Measurements from ENCODE around the gene CGRRF1. TPM values are rescaled to one million over a fixed set of nuclear protein-coding genes. Genes with fewer than 3 reads are reported as not detected.
A peak's percentile ranks its signal among the peaks of the same experiment; 100 is the strongest.

Gene CGRRF1, protein sequence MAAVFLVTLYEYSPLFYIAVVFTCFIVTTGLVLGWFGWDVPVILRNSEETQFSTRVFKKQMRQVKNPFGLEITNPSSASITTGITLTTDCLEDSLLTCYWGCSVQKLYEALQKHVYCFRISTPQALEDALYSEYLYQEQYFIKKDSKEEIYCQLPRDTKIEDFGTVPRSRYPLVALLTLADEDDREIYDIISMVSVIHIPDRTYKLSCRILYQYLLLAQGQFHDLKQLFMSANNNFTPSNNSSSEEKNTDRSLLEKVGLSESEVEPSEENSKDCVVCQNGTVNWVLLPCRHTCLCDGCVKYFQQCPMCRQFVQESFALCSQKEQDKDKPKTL
- total RNA-seq = 10 to 100 TPM; 29.4 to 31.4 TPM
- 79.6 TPM for polyA plus RNA-seq (ENCODE audit: insufficient read depth, low read depth, low replicate concordance)
- long read RNA-seq, donor 1, transcript CGRRF1-201 (6 exons, 2,057 nt) = major isoform, 9 of 11 reads
- long read RNA-seq, donor 1, partial matches to known transcripts = 0 of 11 reads
- long read RNA-seq, donor 1, other reads (novel, unspliced or antisense) = 0 of 11 reads
- long read RNA-seq, donor 2, transcript CGRRF1-201 (6 exons, 2,057 nt) = major isoform, 9 of 10 reads
- long read RNA-seq, donor 2, partial matches to known transcripts = 0 of 10 reads
- long read RNA-seq, donor 2, other reads (novel, unspliced or antisense) = 0 of 10 reads

DNA sequence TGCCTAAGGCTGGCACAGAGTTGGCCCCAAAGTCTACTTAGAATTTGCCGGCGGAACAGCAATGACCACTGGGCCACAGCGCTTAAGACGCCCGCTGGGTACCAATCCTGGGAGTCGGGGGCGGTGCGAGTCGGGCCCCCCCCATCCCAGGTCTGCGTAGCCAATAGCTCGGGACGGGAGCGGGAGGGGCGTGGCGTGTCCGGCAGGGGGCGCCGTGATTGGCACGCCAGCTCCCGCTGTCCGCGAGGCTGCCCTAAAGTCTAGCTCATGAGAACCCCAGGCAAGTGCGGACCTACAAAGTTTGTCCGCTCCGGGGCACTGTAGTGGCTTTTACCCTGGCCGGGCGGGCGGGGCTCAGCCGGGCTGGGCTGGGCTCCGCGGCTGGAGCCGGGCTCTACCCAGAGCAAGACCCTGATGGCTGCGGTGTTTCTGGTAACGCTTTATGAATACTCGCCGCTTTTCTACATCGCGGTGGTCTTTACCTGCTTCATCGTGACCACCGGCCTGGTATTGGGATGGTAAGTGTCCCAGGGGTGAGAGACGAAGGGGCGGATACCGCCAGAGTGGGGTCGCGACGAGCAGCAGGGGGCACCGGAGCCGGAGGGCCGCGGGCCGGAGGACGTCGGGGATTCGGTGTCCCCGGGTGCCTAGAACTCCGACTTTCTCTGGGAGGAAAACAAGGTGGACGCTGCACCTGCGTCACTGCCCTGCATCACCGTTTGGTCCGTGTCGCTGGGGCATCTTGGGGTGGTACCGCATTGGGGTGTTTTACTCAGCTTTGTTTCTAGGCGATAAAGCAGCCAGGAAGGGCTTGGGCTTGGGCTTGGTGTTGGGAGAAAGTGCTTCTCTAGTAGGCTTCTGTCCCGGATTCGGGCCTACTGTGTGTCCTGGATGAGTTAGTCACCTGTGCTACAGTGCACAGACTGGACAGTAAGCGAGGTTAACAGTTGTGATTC is at the start of gene CGRRF1:
Gene CGRRF1, plus strand, starts transcription at position 361 of the 956 bp plus-strand sequence. Its CDS starts 54 bp downstream, at position 415.
- H3K27ac ChIP-seq = peak within 1 kb of the TSS; percentile 87 to 91
- 1 to 2% methylated on average over 21 to 53 of the region's 66 CpGs for WGBS, 2 donors
- peak within 1 kb of the TSS; percentile 97 to 98 for H3K4me3 ChIP-seq
- intact Hi-C loops (cut with DNase I; ENCODE audit: low total_unique reads) = no loop called here
- H3K27me3 ChIP-seq = no peaks in the 10 kb centered on the region
- no peaks in the 10 kb centered on the region for H3K9me3 ChIP-seq
- DNase-seq = peak; percentile 99
- TF ChIP-seq, protein P1, sequence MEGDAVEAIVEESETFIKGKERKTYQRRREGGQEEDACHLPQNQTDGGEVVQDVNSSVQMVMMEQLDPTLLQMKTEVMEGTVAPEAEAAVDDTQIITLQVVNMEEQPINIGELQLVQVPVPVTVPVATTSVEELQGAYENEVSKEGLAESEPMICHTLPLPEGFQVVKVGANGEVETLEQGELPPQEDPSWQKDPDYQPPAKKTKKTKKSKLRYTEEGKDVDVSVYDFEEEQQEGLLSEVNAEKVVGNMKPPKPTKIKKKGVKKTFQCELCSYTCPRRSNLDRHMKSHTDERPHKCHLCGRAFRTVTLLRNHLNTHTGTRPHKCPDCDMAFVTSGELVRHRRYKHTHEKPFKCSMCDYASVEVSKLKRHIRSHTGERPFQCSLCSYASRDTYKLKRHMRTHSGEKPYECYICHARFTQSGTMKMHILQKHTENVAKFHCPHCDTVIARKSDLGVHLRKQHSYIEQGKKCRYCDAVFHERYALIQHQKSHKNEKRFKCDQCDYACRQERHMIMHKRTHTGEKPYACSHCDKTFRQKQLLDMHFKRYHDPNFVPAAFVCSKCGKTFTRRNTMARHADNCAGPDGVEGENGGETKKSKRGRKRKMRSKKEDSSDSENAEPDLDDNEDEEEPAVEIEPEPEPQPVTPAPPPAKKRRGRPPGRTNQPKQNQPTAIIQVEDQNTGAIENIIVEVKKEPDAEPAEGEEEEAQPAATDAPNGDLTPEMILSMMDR (IDR thresholded peaks at IDR 0.05) = peak; percentile 72 to 93 (median 92)
- no peak for TF ChIP-seq POLR2A (IDR thresholded peaks at IDR 0.05)
- H3K36me3 ChIP-seq (ENCODE audit: low read depth, missing control alignments) = no peaks in the 10 kb centered on the region
- peaks cover 18% of the 10 kb centered on the region for H3K4me1 ChIP-seq

DNA sequence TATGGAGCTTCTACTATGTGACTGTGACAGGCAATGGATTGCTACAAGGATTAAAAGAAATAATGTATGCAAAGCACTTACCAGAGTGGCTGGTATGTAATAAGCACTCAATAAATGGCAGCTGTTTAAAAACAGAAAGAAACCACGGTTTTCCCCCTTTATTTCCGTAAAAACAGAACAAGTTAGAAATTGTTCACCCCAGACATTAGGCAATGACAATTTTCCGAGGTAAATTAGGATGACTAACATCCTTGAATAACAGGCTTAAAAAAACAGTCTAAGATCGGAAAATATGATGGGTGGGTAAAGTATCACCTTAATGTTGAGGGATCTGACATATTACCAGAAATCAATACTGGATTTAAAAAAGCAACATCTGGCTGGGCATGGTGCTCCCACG is 47.7 kb upstream of the CGRRF1 start:
- Histone ChIP-seq H3K36me3 (ENCODE audit: low read depth, missing control alignments) (no peaks in the 10 kb centered on the region), H3K4me1 (no peaks in the 10 kb centered on the region), H3K4me3 (no peak overlapping the region), H3K27me3 (no peaks in the 10 kb centered on the region), H3K9me3 (no peaks in the 10 kb centered on the region), H3K27ac (no peak overlapping the region)
- no peak for TF ChIP-seq POLR2A (IDR thresholded peaks at IDR 0.05)
- TF ChIP-seq, protein P1 (IDR thresholded peaks at IDR 0.05) = no peak
- no peak for DNase-seq
- intact Hi-C loops (cut with DNase I; ENCODE audit: low total_unique reads) = no loop called here
- 81 to 88% methylated on average over 5 of the region's 5 CpGs for WGBS, 2 donors

DNA sequence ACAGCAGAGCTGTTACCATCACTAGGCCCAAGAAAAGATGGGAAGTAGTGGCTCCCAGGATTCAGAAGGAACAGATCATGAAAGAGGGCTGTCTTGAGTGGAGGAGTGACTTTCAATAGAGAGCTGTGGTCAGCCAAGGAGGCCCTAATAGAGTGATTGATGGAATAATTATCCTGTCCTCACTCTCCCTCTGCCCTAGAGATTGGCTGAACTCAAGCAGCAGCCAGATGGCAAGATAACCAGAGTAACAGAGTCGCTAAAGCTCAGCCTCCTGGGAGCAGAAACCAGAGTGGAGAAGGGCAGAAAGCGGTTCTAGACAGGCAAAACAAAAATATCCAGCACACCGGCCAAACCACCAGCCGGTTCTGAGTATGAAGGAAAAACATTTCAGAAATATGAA is 44.1 kb upstream of the CGRRF1 start:
- WGBS, 2 donors = 73 to 76% methylated on average over 4 of the region's 4 CpGs
- DNase-seq = no peak
- no peak overlapping the region for H3K27ac ChIP-seq
- no peak overlapping the region for H3K4me3 ChIP-seq
- intact Hi-C loops (cut with DNase I; ENCODE audit: low total_unique reads) = no loop called here
- no peaks in the 10 kb centered on the region for H3K36me3 ChIP-seq (ENCODE audit: low read depth, missing control alignments)
- TF ChIP-seq POLR2A (IDR thresholded peaks at IDR 0.05) = no peak
- TF ChIP-seq, protein P1 (IDR thresholded peaks at IDR 0.05) = no peak
- peaks cover 9% of the 10 kb centered on the region for H3K4me1 ChIP-seq
- no peaks in the 10 kb centered on the region for H3K27me3 ChIP-seq
- H3K9me3 ChIP-seq = no peaks in the 10 kb centered on the region

DNA sequence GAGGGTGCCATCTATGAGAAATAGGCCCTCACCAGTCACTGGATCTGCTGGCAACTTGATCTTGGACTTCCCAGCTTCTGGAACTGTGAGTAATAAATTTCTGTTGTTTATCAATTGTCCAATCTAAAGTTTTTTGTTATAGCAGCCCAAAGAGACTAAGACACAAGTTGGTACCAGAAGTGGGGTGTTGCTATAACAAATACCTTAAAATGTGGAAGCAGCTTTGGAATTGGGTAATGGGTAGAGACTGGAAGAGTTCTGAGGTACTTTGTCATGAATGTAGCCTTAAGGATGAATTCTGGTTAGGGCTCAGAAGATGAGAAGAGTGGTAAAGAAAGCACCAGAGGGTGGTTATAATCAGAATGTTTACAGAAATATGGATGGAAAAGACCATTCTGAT is 42.4 kb upstream of the CGRRF1 start:
- no peak for DNase-seq
- TF ChIP-seq, protein P1 (IDR thresholded peaks at IDR 0.05) = no peak
- no peak for TF ChIP-seq POLR2A (IDR thresholded peaks at IDR 0.05)

More for the DNA sequence above, 42.4 kb upstream of the CGRRF1 start:
- H3K36me3 ChIP-seq (ENCODE audit: low read depth, missing control alignments) = no peaks in the 10 kb centered on the region
- H3K27me3 ChIP-seq = no peaks in the 10 kb centered on the region
- H3K27ac ChIP-seq = no peak overlapping the region
- intact Hi-C loops (cut with DNase I; ENCODE audit: low total_unique reads) = no loop called here
- no peaks in the 10 kb centered on the region for H3K9me3 ChIP-seq
- H3K4me1 ChIP-seq = peaks cover 26% of the 10 kb centered on the region
- H3K4me3 ChIP-seq = no peak overlapping the region

All from testis (tissue), 5 donors.